Measurements from ENCODE around the gene SKA3. TPM values are rescaled to one million over a fixed set of nuclear protein-coding genes. Genes with fewer than 3 reads are reported as not detected.

SKA3 gene
- total RNA-seq, 4 donors from 2014 or later = 0.13 to 0.24 TPM; not detected in 2

DNA sequence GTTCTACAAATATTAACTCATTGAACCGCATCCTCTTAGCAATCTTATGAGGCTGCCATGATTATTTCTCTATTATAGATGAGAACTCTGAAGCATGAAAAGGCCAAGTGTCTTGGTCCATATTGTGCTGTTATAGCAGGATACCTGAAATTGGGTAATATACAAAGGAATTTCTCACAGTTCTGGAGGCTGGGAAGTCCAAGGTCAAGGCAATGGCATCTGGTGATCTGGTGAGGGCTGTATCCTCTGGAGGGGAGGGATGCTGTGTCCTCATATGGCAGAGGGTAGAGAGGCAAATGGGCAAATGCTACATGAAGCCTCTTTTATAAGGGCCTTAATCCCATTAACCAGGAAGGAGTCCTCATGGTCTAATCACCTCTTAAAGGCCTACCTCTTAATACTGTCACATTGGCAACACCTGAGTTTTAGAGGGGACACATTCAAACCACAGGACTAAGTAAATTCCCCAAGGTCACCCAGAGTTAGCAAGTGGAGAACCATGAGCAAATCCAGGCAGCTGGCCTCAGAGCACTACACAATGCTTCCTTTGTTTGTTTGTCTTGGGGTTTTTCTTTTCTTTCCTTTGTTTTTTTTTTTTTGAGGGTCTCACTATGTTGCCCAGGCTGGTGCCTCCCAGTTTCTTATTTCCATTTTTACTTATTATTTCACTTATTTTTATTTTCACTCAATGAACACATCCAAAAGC, 59.1 kb downstream of the SKA3 start:
- ATAC-seq (no peak), DNase-seq (no peak)
- no peak for TF ChIP-seq POLR2A (IDR thresholded peaks at IDR 0.05)
- TF ChIP-seq, protein P1, sequence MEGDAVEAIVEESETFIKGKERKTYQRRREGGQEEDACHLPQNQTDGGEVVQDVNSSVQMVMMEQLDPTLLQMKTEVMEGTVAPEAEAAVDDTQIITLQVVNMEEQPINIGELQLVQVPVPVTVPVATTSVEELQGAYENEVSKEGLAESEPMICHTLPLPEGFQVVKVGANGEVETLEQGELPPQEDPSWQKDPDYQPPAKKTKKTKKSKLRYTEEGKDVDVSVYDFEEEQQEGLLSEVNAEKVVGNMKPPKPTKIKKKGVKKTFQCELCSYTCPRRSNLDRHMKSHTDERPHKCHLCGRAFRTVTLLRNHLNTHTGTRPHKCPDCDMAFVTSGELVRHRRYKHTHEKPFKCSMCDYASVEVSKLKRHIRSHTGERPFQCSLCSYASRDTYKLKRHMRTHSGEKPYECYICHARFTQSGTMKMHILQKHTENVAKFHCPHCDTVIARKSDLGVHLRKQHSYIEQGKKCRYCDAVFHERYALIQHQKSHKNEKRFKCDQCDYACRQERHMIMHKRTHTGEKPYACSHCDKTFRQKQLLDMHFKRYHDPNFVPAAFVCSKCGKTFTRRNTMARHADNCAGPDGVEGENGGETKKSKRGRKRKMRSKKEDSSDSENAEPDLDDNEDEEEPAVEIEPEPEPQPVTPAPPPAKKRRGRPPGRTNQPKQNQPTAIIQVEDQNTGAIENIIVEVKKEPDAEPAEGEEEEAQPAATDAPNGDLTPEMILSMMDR (IDR thresholded peaks at IDR 0.05 in 4 of 5, conservative IDR thresholded peaks at IDR 0.05 in 1 of 5) = no peak
- Histone ChIP-seq H3K36me3 (no peaks in the 10 kb centered on the region), H3K4me1 (no peaks in the 10 kb centered on the region), H3K27ac (no peak overlapping the region), H3K4me3 (no peak overlapping the region), H3K27me3 (no peaks in the 10 kb centered on the region), H3K9me3 (no peaks in the 10 kb centered on the region)
- in situ Hi-C loops (cut with MboI; ENCODE audit: low sequenced_read_pairs in 4 of 4) (loop anchor here in 3 of 4 donors (10.0 to 25.0 kb wide), 2 partner anchors 358 to 370 kb away; no protein-coding TSS in a partner anchor), intact Hi-C loops (cut with DNase I; ENCODE audit: low total_unique reads) (no loop called here)

DNA sequence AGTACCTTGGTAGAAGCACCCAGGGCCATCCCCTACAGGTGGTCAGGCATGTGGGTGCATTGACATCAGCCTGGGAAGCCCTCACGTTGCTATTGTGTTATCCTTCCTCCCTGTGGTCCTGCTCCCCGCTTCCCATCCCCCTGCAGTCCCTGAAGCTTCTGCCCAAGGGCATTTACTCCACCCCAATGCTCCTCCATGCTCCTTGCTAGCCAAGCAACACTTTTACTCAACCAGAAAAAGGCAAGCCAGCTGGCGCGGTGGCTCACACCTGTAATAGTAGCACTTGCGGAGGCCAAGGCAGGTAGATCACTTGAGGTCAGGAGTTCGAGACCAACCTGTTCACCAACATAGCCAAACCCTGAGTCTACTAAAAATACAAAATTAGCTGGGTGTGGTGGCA, 60.2 kb downstream of the SKA3 start:
- no peak overlapping the region for H3K4me3 ChIP-seq
- intact Hi-C loops (cut with DNase I; ENCODE audit: low total_unique reads) = no loop called here
- no peaks in the 10 kb centered on the region for H3K36me3 ChIP-seq
- no peak overlapping the region for H3K27ac ChIP-seq
- no peaks in the 10 kb centered on the region for H3K27me3 ChIP-seq
- H3K9me3 ChIP-seq = no peaks in the 10 kb centered on the region
- no peak for DNase-seq
- TF ChIP-seq POLR2A (IDR thresholded peaks at IDR 0.05) = no peak
- TF ChIP-seq, protein P1 (IDR thresholded peaks at IDR 0.05 in 4 of 5, conservative IDR thresholded peaks at IDR 0.05 in 1 of 5) = no peak
- no peak for ATAC-seq
- H3K4me1 ChIP-seq = no peaks in the 10 kb centered on the region
- in situ Hi-C loops (cut with MboI; ENCODE audit: low sequenced_read_pairs in 4 of 4) = loop anchor here in 3 of 4 donors (10.0 to 25.0 kb wide), 2 partner anchors 359 to 371 kb away; no protein-coding TSS in a partner anchor

DNA sequence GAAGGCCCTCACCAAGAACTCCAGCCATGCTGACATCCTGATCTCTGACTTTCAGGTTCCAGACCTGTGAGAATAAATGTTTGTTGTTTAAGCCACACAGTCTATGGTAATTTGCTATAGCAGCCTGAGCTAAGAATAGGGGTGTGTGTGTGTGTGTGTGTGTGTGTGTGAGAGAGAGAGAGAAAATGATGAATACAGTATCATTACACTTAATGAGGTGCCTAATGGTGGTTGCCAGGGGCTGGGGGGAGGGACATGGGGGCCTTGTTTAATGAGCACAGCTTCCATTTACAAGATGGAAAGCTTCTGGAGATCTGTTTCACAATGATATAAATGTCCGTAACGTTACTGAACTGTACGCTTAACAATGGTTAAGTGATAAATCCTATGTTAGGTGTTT, 61.1 kb downstream of the SKA3 start:
- DNase-seq (no peak), ATAC-seq (no peak)
- H3K27me3 ChIP-seq = no peaks in the 10 kb centered on the region
- H3K9me3 ChIP-seq = no peaks in the 10 kb centered on the region
- intact Hi-C loops (cut with DNase I; ENCODE audit: low total_unique reads) = no loop called here
- H3K4me3 ChIP-seq = no peak overlapping the region
- H3K36me3 ChIP-seq = no peaks in the 10 kb centered on the region
- in situ Hi-C loops (cut with MboI; ENCODE audit: low sequenced_read_pairs in 4 of 4) = loop anchor here in 3 of 4 donors (10.0 to 25.0 kb wide), 2 partner anchors 360 to 372 kb away; no protein-coding TSS in a partner anchor
- TF ChIP-seq, protein P1 (IDR thresholded peaks at IDR 0.05 in 4 of 5, conservative IDR thresholded peaks at IDR 0.05 in 1 of 5) = no peak
- no peak for TF ChIP-seq POLR2A (IDR thresholded peaks at IDR 0.05)
- H3K27ac ChIP-seq = no peak overlapping the region
- H3K4me1 ChIP-seq = no peaks in the 10 kb centered on the region

DNA sequence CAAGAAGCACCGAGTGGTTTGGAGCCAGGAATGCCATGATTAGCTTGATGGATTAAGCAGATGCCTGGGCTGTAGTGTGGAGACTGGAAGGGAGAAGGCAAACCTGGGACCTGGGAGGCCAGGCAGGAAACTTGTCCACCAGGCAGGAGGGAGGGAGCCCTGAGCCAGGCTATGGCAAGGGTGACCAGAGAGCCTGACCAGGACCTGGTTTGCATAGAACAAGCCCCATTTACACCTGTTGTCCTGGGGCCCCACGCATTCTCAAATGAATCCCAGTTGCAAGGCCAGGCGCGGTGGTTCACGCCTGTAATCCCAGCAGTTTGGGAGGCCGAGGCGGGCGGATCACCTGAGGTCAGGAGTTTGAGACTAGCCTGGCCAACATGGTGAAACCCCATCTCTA, 64.8 kb downstream of the SKA3 start:
- intact Hi-C loops (cut with DNase I; ENCODE audit: low total_unique reads) = loop anchor here (1.0 kb wide), 1 partner anchor 368 kb away; no protein-coding TSS in a partner anchor
- Histone ChIP-seq H3K36me3 (no peaks in the 10 kb centered on the region), H3K27me3 (no peaks in the 10 kb centered on the region), H3K4me1 (no peaks in the 10 kb centered on the region), H3K27ac (no peak overlapping the region), H3K9me3 (no peaks in the 10 kb centered on the region), H3K4me3 (no peak overlapping the region)
- no peak for TF ChIP-seq POLR2A (IDR thresholded peaks at IDR 0.05)
- TF ChIP-seq, protein P1 (IDR thresholded peaks at IDR 0.05 in 4 of 5, conservative IDR thresholded peaks at IDR 0.05 in 1 of 5) = no peak
- no peak for DNase-seq
- no peak for ATAC-seq
- in situ Hi-C loops (cut with MboI; ENCODE audit: low sequenced_read_pairs in 4 of 4) = loop anchor here (5.0 to 25.0 kb wide), 3 partner anchors 363 to 376 kb away; no protein-coding TSS in a partner anchor
